ENCODE results near the gene AP1M1.
"Not testable (repeated sequence)": the region's sequence is repeated elsewhere in the genome, so short reads cannot be mapped to it uniquely, and the experiment has no call there.

Gene AP1M1

DNA sequence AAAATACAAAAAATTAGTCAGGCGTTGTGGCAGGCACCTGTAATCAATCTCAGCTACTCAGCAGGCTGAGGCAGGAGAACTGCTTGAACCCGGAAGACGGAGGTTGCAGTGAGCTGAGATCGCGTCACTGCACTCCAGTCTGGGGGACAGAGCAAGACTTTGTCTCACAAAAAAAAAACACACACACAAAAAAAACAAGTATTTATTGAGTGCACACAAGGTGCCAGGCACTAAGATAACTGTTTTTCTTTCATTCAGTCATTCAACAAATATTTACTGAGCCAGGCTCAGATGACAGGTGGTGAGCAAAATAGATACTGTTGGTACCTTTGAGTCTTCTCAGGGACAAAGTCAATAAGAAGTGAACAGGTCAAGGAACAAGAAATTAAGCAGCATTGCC is 30.7 kb upstream of the AP1M1 start:
- DNase-seq (ENCODE audit: low read depth): no peak
- TF ChIP-seq, protein P1, sequence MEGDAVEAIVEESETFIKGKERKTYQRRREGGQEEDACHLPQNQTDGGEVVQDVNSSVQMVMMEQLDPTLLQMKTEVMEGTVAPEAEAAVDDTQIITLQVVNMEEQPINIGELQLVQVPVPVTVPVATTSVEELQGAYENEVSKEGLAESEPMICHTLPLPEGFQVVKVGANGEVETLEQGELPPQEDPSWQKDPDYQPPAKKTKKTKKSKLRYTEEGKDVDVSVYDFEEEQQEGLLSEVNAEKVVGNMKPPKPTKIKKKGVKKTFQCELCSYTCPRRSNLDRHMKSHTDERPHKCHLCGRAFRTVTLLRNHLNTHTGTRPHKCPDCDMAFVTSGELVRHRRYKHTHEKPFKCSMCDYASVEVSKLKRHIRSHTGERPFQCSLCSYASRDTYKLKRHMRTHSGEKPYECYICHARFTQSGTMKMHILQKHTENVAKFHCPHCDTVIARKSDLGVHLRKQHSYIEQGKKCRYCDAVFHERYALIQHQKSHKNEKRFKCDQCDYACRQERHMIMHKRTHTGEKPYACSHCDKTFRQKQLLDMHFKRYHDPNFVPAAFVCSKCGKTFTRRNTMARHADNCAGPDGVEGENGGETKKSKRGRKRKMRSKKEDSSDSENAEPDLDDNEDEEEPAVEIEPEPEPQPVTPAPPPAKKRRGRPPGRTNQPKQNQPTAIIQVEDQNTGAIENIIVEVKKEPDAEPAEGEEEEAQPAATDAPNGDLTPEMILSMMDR (conservative IDR thresholded peaks at IDR 0.05; ENCODE audit: low read length): no peak
- H3K4me3 ChIP-seq (ENCODE audit: low read length): no peak overlapping the region

DNA sequence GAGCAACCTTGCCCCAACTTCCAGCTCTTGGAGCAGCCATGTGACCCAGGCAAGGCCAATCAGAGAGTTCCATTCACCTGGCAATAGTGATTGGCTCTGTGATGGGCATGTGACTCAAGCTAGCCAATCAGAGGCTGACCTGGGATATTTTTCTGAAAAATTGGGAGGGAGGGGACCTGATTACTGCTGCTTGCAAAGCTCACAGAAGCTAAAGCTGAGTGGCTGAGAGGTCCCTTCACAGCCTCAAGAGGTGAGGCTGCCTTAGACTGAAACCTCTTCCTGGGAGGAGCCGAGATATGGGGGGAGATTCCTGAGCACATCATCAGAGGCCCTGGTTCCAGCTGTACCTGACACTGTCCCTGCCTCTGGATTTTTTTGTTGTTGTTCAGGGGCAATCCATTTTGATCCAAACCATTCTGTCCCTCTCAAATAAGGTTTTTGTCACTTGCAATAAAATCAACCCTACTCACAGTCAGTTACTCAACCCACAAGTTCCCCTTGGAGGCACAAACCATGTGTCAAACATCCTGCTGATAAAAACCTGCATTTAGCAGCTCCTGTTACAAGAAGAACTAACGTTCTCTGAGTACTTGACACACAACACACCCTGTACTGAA is 29.1 kb upstream of the AP1M1 start:
- TF ChIP-seq, protein P1 (conservative IDR thresholded peaks at IDR 0.05; ENCODE audit: low read length): no peak
- DNase-seq (ENCODE audit: low read depth): no peak

DNA sequence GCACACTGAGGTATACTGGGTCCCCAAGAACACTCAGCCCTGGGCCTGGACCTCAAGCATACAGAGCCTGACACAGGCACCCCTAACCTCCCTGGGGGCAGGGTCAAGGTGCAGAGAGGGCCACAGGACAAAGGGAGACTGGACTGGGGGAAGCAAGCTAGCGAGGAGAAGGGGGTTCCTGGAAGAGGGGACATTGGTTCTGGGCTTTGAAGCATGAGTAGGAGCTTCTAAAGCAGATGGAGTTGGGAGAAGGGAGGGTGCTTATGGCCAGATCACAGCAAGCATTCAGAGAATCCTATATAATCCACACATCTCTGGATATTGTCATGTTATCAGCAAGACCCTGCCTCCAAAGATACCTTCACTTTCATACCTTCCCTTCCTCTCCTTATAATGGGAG is 27.6 kb upstream of the AP1M1 start:
- H3K4me3 ChIP-seq (ENCODE audit: low read length): no peak overlapping the region
- no peak for DNase-seq (ENCODE audit: low read depth)
- TF ChIP-seq, protein P1 (conservative IDR thresholded peaks at IDR 0.05; ENCODE audit: low read length): no peak

More for the DNA sequence above, 29.1 kb upstream of the AP1M1 start:
- H3K4me3 ChIP-seq (ENCODE audit: low read length): no peak overlapping the region

DNA sequence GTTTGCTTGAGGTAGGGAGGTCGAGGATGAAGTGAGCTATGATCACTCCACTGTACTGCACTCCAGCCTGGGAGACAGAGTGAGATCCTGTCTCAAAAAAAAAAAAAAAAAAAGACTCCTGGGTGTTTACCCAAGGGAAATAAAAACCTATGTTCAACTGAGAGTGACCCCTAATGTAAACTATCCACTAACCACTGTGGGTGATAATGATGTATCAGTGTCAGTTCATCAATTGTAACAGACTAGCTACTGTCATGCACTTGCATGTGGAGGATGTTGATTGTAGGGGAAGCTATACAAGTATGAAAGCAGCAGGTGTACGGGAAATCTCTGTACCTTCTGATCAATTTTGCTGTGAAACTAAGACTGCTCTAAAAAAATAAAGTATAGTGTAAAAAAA is 21.8 kb upstream of the AP1M1 start:
- DNase-seq (ENCODE audit: low read depth): no peak
- H3K4me3 ChIP-seq (ENCODE audit: low read length): no peak overlapping the region
- TF ChIP-seq, protein P1 (conservative IDR thresholded peaks at IDR 0.05; ENCODE audit: low read length): no peak

DNA sequence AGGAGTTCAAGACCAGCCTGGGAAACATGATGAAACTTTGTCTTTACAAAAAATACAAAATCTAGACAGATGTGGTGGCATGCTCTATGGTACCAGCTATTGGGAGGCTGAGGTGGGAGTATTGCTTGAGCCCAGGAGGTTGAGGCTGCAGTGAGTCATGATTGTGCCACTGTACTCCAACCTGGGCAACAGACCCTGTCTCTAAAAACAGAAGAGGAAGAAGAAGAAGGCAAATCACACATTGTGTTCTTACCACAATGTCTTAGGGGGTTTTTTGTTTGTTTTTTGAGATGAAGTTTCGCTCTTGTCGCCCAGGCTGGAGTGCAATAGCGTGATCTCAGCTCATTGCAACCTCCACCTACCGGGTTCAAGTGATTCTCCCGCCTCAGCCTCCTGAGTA is 18.8 kb upstream of the AP1M1 start:
- DNase-seq (ENCODE audit: low read depth); H3K4me3 ChIP-seq (ENCODE audit: low read length): not testable (repeated sequence)

DNA sequence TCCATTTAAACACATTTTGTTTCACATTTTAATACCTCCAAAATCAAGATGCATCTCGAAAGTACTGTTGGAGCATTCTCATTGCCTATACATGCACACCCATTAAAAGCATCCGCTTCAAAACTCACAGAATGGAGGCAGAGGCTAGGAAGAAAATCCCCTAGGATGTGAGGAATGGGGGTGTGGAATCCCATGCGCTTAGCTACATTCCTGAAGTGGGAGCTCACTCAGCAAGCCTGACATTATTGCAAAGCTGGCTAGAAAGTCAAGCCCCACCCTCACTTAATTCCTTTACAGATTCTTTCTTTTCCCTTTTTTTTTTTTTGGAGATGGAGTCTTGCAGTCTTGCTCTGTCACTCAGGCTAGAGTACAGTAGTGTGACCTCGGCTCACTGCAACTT is 17.1 kb upstream of the AP1M1 start:
- TF ChIP-seq, protein P1 (conservative IDR thresholded peaks at IDR 0.05; ENCODE audit: low read length): no peak
- peak; percentile 88 for DNase-seq (ENCODE audit: low read depth)

DNA sequence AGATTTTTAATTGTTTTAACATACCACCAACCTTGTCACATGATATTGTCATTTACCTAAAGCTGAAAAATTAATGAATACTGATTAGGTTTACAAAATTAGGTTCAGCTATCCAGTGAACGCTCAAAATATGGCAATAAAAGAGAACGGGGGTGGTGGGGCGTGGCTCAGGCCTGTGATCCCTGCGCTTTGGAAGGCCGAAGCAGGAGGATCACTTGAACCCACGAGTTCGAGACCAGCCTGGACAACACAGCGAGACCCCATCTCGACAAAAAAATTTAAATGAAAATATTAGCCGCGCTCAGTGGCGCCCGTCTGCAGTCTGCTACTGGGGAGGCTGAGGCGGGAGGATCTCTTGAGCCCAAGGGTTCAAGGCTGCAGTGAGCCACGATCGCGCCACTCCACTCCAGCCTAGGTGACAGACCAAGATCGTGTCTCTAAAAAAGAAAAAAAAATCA is 13.0 kb upstream of the AP1M1 start:
- H3K4me3 ChIP-seq (ENCODE audit: low read length): peak overlapping the region; percentile 61
- TF ChIP-seq, protein P1 (conservative IDR thresholded peaks at IDR 0.05; ENCODE audit: low read length): no peak
- DNase-seq (ENCODE audit: low read depth): no peak

More for the DNA sequence above, 17.1 kb upstream of the AP1M1 start:
- no peak overlapping the region for H3K4me3 ChIP-seq (ENCODE audit: low read length)

Data from AG10803 (cell line).